ENCODE data around the gene RNU6-7. TPM values are rescaled to one million over a fixed set of nuclear protein-coding genes. Genes with fewer than 3 reads are reported as not detected.

RNU6-7 gene
- total RNA-seq, 2 experiments from 2014 or later: not detected

DNA sequence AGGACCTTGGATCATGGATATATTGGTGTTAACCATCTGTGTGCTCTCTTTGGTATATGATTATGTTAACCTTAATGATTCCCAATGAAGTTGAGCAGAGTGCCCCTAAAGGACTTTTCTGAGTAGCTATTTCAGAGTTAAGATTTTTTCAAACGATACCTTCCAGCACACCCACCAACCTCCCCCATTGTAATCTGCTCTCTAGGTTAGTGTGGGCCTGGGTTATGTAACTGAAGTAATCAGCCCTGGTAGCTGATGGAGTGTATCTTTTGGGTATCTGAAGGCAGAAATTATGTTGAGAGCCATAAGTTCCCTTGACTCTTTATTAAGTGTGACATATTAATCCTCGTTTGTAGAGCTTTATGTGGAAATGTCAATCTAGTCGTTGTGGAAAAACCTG, 48.8 kb downstream of the RNU6-7 start:
- DNase-seq: no peak
- ChIA-PET CTCF (interaction anchor here (0.6 to 2.4 kb wide), 6 partner anchors 9 to 745 kb away, joined by 3 to 8 read pairs (median 4); no protein-coding TSS in a partner anchor), POLR2A (no interaction called here)
- peaks cover 2% of the 10 kb centered on the region for H3K27me3 Mint-ChIP-seq
- no peaks in the 10 kb centered on the region for H3K9me3 Mint-ChIP-seq
- H3K27ac Mint-ChIP-seq: no peak overlapping the region
- H3K4me3 Mint-ChIP-seq: no peak overlapping the region
- no peaks in the 10 kb centered on the region for H3K4me1 Mint-ChIP-seq
- H3K36me3 Mint-ChIP-seq (ENCODE audit: low read depth): no peaks in the 10 kb centered on the region

DNA sequence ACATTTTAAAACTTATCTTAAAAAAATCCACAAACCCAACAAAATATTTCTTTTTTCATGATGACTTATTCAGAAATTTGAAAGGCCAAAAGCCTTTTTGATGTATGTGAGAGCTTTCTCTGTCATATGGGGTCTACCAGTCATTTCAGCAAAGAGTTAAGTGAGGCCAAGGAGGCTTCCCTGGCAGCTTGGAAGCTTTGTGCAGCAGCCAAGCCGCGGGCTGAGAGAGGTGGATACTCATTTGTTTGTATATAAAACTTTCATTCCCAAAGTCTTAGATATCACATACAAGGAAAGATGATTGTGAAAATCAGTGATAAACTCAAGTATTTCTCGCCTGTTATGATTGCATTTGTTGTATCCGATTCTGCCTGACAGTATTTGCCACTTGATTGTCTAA, 49.7 kb downstream of the RNU6-7 start:
- Mint-ChIP-seq H3K36me3 (ENCODE audit: low read depth) (no peaks in the 10 kb centered on the region), H3K4me1 (no peaks in the 10 kb centered on the region), H3K27ac (no peak overlapping the region), H3K9me3 (no peaks in the 10 kb centered on the region), H3K27me3 (peaks cover 2% of the 10 kb centered on the region), H3K4me3 (no peak overlapping the region)
- no peak for DNase-seq
- POLR2A ChIA-PET: no interaction called here
- CTCF ChIA-PET: interaction anchor here (0.6 to 2.4 kb wide), 4 partner anchors 8 to 746 kb away, joined by 3 to 8 read pairs (median 4); no protein-coding TSS in a partner anchor

Other genes with a start within 250 kb of the RNU6-7 start
- gene ARHGAP5, start 124.7 kb upstream of the RNU6-7 start, total RNA-seq: 10 to 100 TPM; 35.7 to 38.6 TPM
- gene RNU6-8, start 1.2 kb downstream of the RNU6-7 start, total RNA-seq: not detected
- gene AKAP6, start 127.3 kb downstream of the RNU6-7 start, total RNA-seq: under 1 TPM; 0.62 to 0.67 TPM